Neural cell (in vitro differentiated cells): ENCODE results near the gene RP2. TPM values are rescaled to one million over a fixed set of nuclear protein-coding genes. Genes with fewer than 3 reads are reported as not detected.

Source experiments
- H2AFZ ChIP-seq: fragments of 200-600, 300-800 bp; sonication (generic), shearing (Covaris generic); 2 replicates; pipeline ENCODE4 v1.6.0; 2014; ENCODE audit warnings: low read depth, mild to moderate bottlenecking, antibody characterized with exemption, low read length, moderate library complexity
- H3F3A ChIP-seq: fragments of 200-600 bp; shearing (Covaris generic); 2 replicates; pipeline ENCODE4 v1.6.1; 2016; ENCODE audit warnings: mild to moderate bottlenecking, moderate library complexity, mixed read lengths, antibody characterized with exemption, low read length; ENCODE audit not compliant: insufficient read depth, poor library complexity, severe bottlenecking
- H3K27ac ChIP-seq: fragments of 200-600, 300-800 bp; sonication (generic), shearing (Covaris generic); 2 replicates; pipeline ENCODE4 v1.5.1; 2014; ENCODE audit warnings: mild to moderate bottlenecking, low read length, moderate library complexity
- H3K27me3 ChIP-seq: fragments of 300-800, 200-600 bp; sonication (generic), shearing (Covaris generic); 2 replicates; pipeline ENCODE4 v1.6.0; 2014; ENCODE audit warnings: mild to moderate bottlenecking, low read depth, low read length, moderate library complexity; ENCODE audit not compliant: insufficient read depth
- H3K36me3 ChIP-seq: fragments of 300-800, 200-600 bp; sonication (generic), shearing (Covaris generic); 2 replicates; pipeline ENCODE4 v1.5.1; 2014; ENCODE audit warnings: mild to moderate bottlenecking, antibody characterized with exemption, low read length, moderate library complexity; ENCODE audit not compliant: insufficient read depth
- H3K4me2 ChIP-seq: fragments of 300-800, 200-600 bp; sonication (generic), shearing (Covaris generic); 2 replicates; pipeline ENCODE4 v1.6.0; 2014; ENCODE audit warnings: mild to moderate bottlenecking, low read length
- H3K4me3 ChIP-seq: fragments of 300-800, 200-600 bp; sonication (generic), shearing (Covaris generic); 2 replicates; pipeline ENCODE4 v1.5.1; 2014; ENCODE audit warnings: mild to moderate bottlenecking, low read length, moderate library complexity
- H3K79me2 ChIP-seq: fragments of 200-600 bp; shearing (Covaris generic); replicated peaks from 2 replicates; pipeline ENCODE4 v1.6.0; 2014; ENCODE audit warnings: mild to moderate bottlenecking, low read length, moderate library complexity; ENCODE audit not compliant: insufficient read depth
- H3K9ac ChIP-seq: fragments of 300-800, 200-600 bp; sonication (generic), shearing (Covaris generic); 2 replicates; pipeline ENCODE4 v1.6.1; 2016; ENCODE audit warnings: mild to moderate bottlenecking, low read length, mixed read lengths
- H3K9me2 ChIP-seq: fragments of 200-600 bp; shearing (Covaris generic); 2 replicates; pipeline ENCODE4 v1.6.1; 2016; ENCODE audit warnings: mild to moderate bottlenecking, low read length, mixed read lengths; ENCODE audit not compliant: insufficient read depth
- H3K9me3 ChIP-seq: fragments of 200-600, 300-800 bp; sonication (generic), shearing (Covaris generic); 2 replicates; pipeline ENCODE4 v1.6.1; 2016; ENCODE audit warnings: mild to moderate bottlenecking, mixed run types, low read length, moderate library complexity, mixed read lengths
- H4K20me1 ChIP-seq: fragments of 200-600 bp; shearing (Covaris generic); 2 replicates; pipeline ENCODE4 v1.6.1; 2016; ENCODE audit warnings: mild to moderate bottlenecking, mixed run types; ENCODE audit not compliant: insufficient read depth
- EP300 ChIP-seq: fragments of 450-650 bp; conservative IDR thresholded peaks from 2 replicates; pipeline ENCODE4 v1.6.1; 2014; ENCODE audit warnings: antibody characterized with exemption, mild to moderate bottlenecking, moderate library complexity; ENCODE audit not compliant: poor library complexity, severe bottlenecking
- EZH2 ChIP-seq: fragments of 200-600, 300-800 bp; shearing (Covaris generic), sonication (generic); IDR thresholded peaks from 2 replicates; pipeline ENCODE4 v1.6.1; 2014; ENCODE audit warnings: antibody characterized with exemption, low read length, borderline replicate concordance, mild to moderate bottlenecking; ENCODE audit not compliant: insufficient read depth, poor library complexity, severe bottlenecking
- MXI1 ChIP-seq: fragments of 450-650 bp; conservative IDR thresholded peaks from 2 replicates; pipeline ENCODE4 v1.6.1; 2014; ENCODE audit warnings: antibody characterized with exemption, mild to moderate bottlenecking; ENCODE audit not compliant: poor library complexity, severe bottlenecking
- POLR2AphosphoS5 ChIP-seq: IDR thresholded peaks from 2 replicates; pipeline ENCODE4 v1.6.1; 2012
- RAD21 ChIP-seq: fragments of 450-650 bp; conservative IDR thresholded peaks from 2 replicates; pipeline ENCODE4 v1.6.1; 2014; ENCODE audit warnings: antibody characterized with exemption, mild to moderate bottlenecking, moderate library complexity
- SMC3 ChIP-seq: fragments of 450-650 bp; conservative IDR thresholded peaks from 2 replicates; pipeline ENCODE4 v1.6.1; 2014; ENCODE audit warnings: antibody characterized with exemption, mild to moderate bottlenecking, moderate library complexity; ENCODE audit not compliant: poor library complexity
- TAF1 ChIP-seq: IDR thresholded peaks from 2 replicates; pipeline ENCODE4 v1.6.1; 2012; ENCODE audit warnings: low read depth
- polyA plus RNA-seq: library from polyadenylated mRNA; depleted of rRNA; stranded (reverse); fragments of >200 nt; gene quantifications from 2 replicates; pipeline ENCODE4 v1.2.3, GENCODE V29; 2014
- TF ChIP-seq, protein P1 (sequence below): fragments of 450-650 bp; IDR thresholded peaks from 2 replicates; pipeline ENCODE4 v1.5.1; 2014; ENCODE audit warnings: antibody characterized with exemption, mild to moderate bottlenecking, moderate library complexity; ENCODE audit not compliant: poor library complexity, severe bottlenecking
- TF ChIP-seq, protein P2 (sequence below): IDR thresholded peaks from 2 replicates; pipeline ENCODE4 v1.6.1; 2012; ENCODE audit warnings: borderline replicate concordance

The RP2 gene
- polyA plus RNA-seq, 1 donor from 2014 or later = 12.1 TPM

DNA sequence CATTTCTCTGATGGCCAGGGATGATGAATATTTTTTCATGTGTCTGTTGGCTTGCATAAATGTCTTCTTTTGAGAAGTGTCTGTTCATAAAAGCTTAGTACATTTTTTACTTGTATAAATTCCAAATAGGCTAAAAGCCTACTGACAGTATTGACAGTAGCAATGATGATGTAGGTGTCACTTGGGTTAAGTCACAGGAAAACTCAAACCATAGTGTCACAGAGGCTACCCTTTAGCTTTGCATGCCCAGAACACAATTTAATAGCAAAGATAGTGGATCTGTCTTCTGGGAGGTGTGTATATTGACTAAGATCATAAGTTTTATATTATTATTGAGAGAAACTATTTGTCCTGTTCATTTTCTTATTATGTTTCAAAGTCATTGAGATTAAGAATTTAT lies 8.1 kb downstream of the RP2 start:
- Histone ChIP-seq H4K20me1 (no peaks in the 10 kb centered on the region), H3K9ac (no peak overlapping the region), H3F3A (no peaks in the 10 kb centered on the region), H3K9me3 (no peaks in the 10 kb centered on the region), H3K9me2 (no peaks in the 10 kb centered on the region), H3K36me3 (no peaks in the 10 kb centered on the region), H2AFZ (no peak overlapping the region), H3K27me3 (no peaks in the 10 kb centered on the region), H3K79me2 (peaks cover 7% of the 10 kb centered on the region), H3K4me2 (no peak overlapping the region), H3K4me3 (no peak overlapping the region), H3K27ac (no peak overlapping the region)
- TF ChIP-seq RAD21 (no peak), EP300 (no peak), SMC3 (no peak), MXI1 (no peak), POLR2AphosphoS5 (no peak), EZH2 (no peak), TAF1 (no peak)
- TF ChIP-seq, protein P1, sequence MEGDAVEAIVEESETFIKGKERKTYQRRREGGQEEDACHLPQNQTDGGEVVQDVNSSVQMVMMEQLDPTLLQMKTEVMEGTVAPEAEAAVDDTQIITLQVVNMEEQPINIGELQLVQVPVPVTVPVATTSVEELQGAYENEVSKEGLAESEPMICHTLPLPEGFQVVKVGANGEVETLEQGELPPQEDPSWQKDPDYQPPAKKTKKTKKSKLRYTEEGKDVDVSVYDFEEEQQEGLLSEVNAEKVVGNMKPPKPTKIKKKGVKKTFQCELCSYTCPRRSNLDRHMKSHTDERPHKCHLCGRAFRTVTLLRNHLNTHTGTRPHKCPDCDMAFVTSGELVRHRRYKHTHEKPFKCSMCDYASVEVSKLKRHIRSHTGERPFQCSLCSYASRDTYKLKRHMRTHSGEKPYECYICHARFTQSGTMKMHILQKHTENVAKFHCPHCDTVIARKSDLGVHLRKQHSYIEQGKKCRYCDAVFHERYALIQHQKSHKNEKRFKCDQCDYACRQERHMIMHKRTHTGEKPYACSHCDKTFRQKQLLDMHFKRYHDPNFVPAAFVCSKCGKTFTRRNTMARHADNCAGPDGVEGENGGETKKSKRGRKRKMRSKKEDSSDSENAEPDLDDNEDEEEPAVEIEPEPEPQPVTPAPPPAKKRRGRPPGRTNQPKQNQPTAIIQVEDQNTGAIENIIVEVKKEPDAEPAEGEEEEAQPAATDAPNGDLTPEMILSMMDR = no peak
- TF ChIP-seq, protein P2, sequence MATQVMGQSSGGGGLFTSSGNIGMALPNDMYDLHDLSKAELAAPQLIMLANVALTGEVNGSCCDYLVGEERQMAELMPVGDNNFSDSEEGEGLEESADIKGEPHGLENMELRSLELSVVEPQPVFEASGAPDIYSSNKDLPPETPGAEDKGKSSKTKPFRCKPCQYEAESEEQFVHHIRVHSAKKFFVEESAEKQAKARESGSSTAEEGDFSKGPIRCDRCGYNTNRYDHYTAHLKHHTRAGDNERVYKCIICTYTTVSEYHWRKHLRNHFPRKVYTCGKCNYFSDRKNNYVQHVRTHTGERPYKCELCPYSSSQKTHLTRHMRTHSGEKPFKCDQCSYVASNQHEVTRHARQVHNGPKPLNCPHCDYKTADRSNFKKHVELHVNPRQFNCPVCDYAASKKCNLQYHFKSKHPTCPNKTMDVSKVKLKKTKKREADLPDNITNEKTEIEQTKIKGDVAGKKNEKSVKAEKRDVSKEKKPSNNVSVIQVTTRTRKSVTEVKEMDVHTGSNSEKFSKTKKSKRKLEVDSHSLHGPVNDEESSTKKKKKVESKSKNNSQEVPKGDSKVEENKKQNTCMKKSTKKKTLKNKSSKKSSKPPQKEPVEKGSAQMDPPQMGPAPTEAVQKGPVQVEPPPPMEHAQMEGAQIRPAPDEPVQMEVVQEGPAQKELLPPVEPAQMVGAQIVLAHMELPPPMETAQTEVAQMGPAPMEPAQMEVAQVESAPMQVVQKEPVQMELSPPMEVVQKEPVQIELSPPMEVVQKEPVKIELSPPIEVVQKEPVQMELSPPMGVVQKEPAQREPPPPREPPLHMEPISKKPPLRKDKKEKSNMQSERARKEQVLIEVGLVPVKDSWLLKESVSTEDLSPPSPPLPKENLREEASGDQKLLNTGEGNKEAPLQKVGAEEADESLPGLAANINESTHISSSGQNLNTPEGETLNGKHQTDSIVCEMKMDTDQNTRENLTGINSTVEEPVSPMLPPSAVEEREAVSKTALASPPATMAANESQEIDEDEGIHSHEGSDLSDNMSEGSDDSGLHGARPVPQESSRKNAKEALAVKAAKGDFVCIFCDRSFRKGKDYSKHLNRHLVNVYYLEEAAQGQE = no peak

DNA sequence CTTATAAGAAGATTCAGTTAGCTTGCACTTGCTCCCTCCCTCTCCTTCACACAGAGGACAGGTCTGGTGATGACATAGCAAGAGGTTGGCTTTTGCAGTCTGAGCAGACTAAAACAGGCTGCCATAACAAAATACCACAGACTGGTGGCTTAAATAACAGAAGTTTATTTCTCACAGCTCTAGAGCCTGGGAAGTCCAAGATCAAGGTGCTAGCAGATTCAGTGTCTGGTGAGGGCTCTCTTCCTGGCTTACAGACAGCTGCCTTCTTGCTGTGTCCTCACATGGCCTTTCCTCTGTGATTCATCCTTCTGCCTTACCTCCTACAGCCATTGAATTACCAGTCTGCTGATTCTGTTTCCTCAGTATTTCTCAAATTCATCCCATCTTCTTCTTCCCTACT lies 13.1 kb downstream of the RP2 start:
- Histone ChIP-seq H2AFZ (no peak overlapping the region), H3K4me2 (no peak overlapping the region), H3K79me2 (no peaks in the 10 kb centered on the region), H3K9me2 (no peaks in the 10 kb centered on the region), H3K27ac (no peak overlapping the region), H3K27me3 (no peaks in the 10 kb centered on the region), H3F3A (no peaks in the 10 kb centered on the region), H3K4me3 (no peak overlapping the region), H3K9me3 (no peaks in the 10 kb centered on the region), H4K20me1 (no peaks in the 10 kb centered on the region), H3K9ac (no peak overlapping the region), H3K36me3 (no peaks in the 10 kb centered on the region)
- TF ChIP-seq POLR2AphosphoS5 (no peak), TAF1 (no peak), MXI1 (no peak), EZH2 (no peak), RAD21 (no peak), SMC3 (no peak), EP300 (no peak)
- TF ChIP-seq, protein P1 = no peak
- TF ChIP-seq, protein P2 = no peak
